IMR-90 (cell line): ENCODE results near the gene LRRC70. TPM values are rescaled to one million over a fixed set of nuclear protein-coding genes. Genes with fewer than 3 reads are reported as not detected.

Source experiments
- ATAC-seq: fragments of 200-7000 bp; cut with Tn5 transposase; 2 replicates; pipeline ENCODE4 v1.9.1; 2020; ENCODE audit warnings: low read depth, mild to moderate bottlenecking, moderate library complexity
- BruUV-seq: library from RNA; stranded (reverse); fragments of 400-500 nt; replicated peaks from 2 replicates; lab custom pipeline; 2021; lab: Mats Ljungman, UMichigan
- CTCF ChIA-PET: fragments of 300-600 bp; formaldehyde crosslinking; extraction: SDS; loops from one replicate; lab custom pipeline; 2021; ENCODE audit warnings: antibody characterized with exemption; lab: Yijun Ruan, JAX
- POLR2A ChIA-PET: fragments of 300-600 bp; sonication (Branson Sonifier 250); formaldehyde crosslinking; loops from one replicate; lab custom pipeline; 2022; ENCODE audit warnings: antibody characterized with exemption; ENCODE audit not compliant: unreplicated experiment; lab: Charles Lee
- DNase-seq: peaks from one replicate; pipeline ENCODE4 v3.0.0; 2013
- H2AFZ ChIP-seq: replicated peaks from 2 replicates; pipeline ENCODE3; 2013; ENCODE audit warnings: low read length, mild to moderate bottlenecking; ENCODE audit not compliant: poor library complexity
- H2AK5ac ChIP-seq: 2 replicates; pipeline ENCODE4 v1.6.1; 2013; ENCODE audit warnings: low read depth, low read length, inconsistent platforms
- H2AK9ac ChIP-seq: replicated peaks from 2 replicates; pipeline ENCODE3; 2013; ENCODE audit warnings: mild to moderate bottlenecking, low read depth, low read length, moderate library complexity; ENCODE audit not compliant: poor library complexity
- H2BK120ac ChIP-seq: 2 replicates; pipeline ENCODE4 v1.6.1; 2013; ENCODE audit warnings: low read depth, low read length, inconsistent platforms
- H2BK15ac ChIP-seq: 3 replicates; pipeline ENCODE4 v1.6.1; 2013; ENCODE audit warnings: low read depth, low read length, inconsistent platforms
- H2BK20ac ChIP-seq: 2 replicates; pipeline ENCODE4 v1.6.1; 2013; ENCODE audit warnings: low read depth, mild to moderate bottlenecking, inconsistent platforms, low read length, moderate library complexity
- H2BK5ac ChIP-seq: 2 replicates; pipeline ENCODE4 v1.6.1; 2013; ENCODE audit warnings: mild to moderate bottlenecking, low read depth, low read length, inconsistent platforms; ENCODE audit not compliant: poor library complexity, severe bottlenecking
- H3K14ac ChIP-seq: replicated peaks from 2 replicates; pipeline ENCODE4 v1.6.1; 2013; ENCODE audit warnings: low read depth, low read length, inconsistent platforms
- H3K18ac ChIP-seq: 2 replicates; pipeline ENCODE4 v1.6.1; 2013; ENCODE audit warnings: low read depth, low read length, control low read depth
- H3K23ac ChIP-seq: 2 replicates; pipeline ENCODE4 v1.6.1; 2013; ENCODE audit warnings: low read depth, low read length, inconsistent platforms
- H3K27ac ChIP-seq: 2 replicates; pipeline ENCODE4 v1.5.1; 2013; ENCODE audit warnings: mild to moderate bottlenecking, control low read depth, low read length; ENCODE audit not compliant: insufficient read depth
- H3K27me3 ChIP-seq: 2 replicates; pipeline ENCODE4 v1.6.1; 2013; ENCODE audit warnings: low read length; ENCODE audit not compliant: control insufficient read depth, insufficient read depth
- H3K36me3 ChIP-seq: 2 replicates; pipeline ENCODE4 v1.6.1; 2013; ENCODE audit warnings: low read length, mixed read lengths; ENCODE audit not compliant: control insufficient read depth, insufficient read depth
- H3K4ac ChIP-seq: 2 replicates; pipeline ENCODE4 v1.6.1; 2013; ENCODE audit warnings: low read depth, low read length, inconsistent platforms
- H3K4me1 ChIP-seq: 2 replicates; pipeline ENCODE4 v1.6.1; 2013; ENCODE audit warnings: low read length, mixed read lengths; ENCODE audit not compliant: control insufficient read depth, insufficient read depth
- H3K4me2 ChIP-seq: 2 replicates; pipeline ENCODE4 v1.6.1; 2013; ENCODE audit warnings: low read depth, mild to moderate bottlenecking, control low read depth, low read length, moderate library complexity
- H3K4me3 ChIP-seq: 2 replicates; pipeline ENCODE4 v1.5.1; 2013; ENCODE audit warnings: low read depth, mild to moderate bottlenecking, control low read depth, low read length, moderate library complexity; ENCODE audit not compliant: insufficient read depth
- H3K56ac ChIP-seq: 2 replicates; pipeline ENCODE4 v1.6.1; 2013; ENCODE audit warnings: low read length, inconsistent platforms; ENCODE audit not compliant: insufficient read depth; ENCODE audit errors: extremely low read depth
- H3K79me1 ChIP-seq, 2 experiments: 2 replicates each; pipeline ENCODE4 v1.6.1; 2013; ENCODE audit warnings: low read length in 2 of 2, inconsistent platforms in 1 of 2, low read depth in 1 of 2
- H3K9ac ChIP-seq: 2 replicates; pipeline ENCODE4 v1.6.1; 2013; ENCODE audit warnings: low read depth, low read length, control low read depth
- H3K9me1 ChIP-seq: 2 replicates; pipeline ENCODE4 v1.6.1; 2013; ENCODE audit warnings: low read length, inconsistent platforms; ENCODE audit not compliant: insufficient read depth
- H3K9me3 ChIP-seq: 2 replicates; pipeline ENCODE4 v1.6.1; 2013; ENCODE audit warnings: low read length; ENCODE audit not compliant: control insufficient read depth, insufficient read depth
- H4K20me1 ChIP-seq: 2 replicates; pipeline ENCODE4 v1.6.1; 2013; ENCODE audit warnings: low read length, inconsistent platforms; ENCODE audit not compliant: insufficient read depth
- H4K5ac ChIP-seq: 2 replicates; pipeline ENCODE4 v1.6.1; 2013; ENCODE audit warnings: mild to moderate bottlenecking, low read depth, low read length, control low read depth
- H4K8ac ChIP-seq, 2 experiments: 2 replicates each; pipeline ENCODE4 v1.6.1; 2013; ENCODE audit warnings: low read depth in 2 of 2, low read length in 2 of 2, control low read depth in 1 of 2, inconsistent platforms in 1 of 2
- H4K91ac ChIP-seq: 2 replicates; pipeline ENCODE4 v1.6.1; 2013; ENCODE audit warnings: low read depth, low read length, inconsistent platforms; ENCODE audit not compliant: insufficient read depth
- BHLHE40 ChIP-seq: fragments of 150-350 bp; IDR thresholded peaks from 2 replicates; pipeline ENCODE4 v1.6.1; 2016; ENCODE audit warnings: mild to moderate bottlenecking, low read depth, low read length
- CTCF ChIP-seq: conservative IDR thresholded peaks from 2 replicates; pipeline ENCODE4 v1.5.1; 2012; ENCODE audit warnings: mild to moderate bottlenecking, low read depth, low read length, improper control_type of control experiment
- ELK1 ChIP-seq: fragments of 150-350 bp; IDR thresholded peaks from 2 replicates; pipeline ENCODE4 v1.6.1; 2016; ENCODE audit warnings: low read depth, mild to moderate bottlenecking, low read length, moderate library complexity, borderline replicate concordance
- FOS ChIP-seq: fragments of 150-350 bp; IDR thresholded peaks from 2 replicates; pipeline ENCODE4 v1.6.1; 2016; ENCODE audit warnings: low read depth, low read length
- RCOR1 ChIP-seq: IDR thresholded peaks from 2 replicates; pipeline ENCODE4 v1.6.1; 2012; ENCODE audit warnings: mild to moderate bottlenecking, low read length, improper control_type of control experiment; ENCODE audit not compliant: insufficient replicate concordance
- SMC3 ChIP-seq: fragments of 150-350 bp; IDR thresholded peaks from 2 replicates; pipeline ENCODE4 v1.6.1; 2016; ENCODE audit warnings: low read depth, mild to moderate bottlenecking, antibody characterized with exemption, low read length, moderate library complexity
- WGBS, 2 experiments: methylation state at CpG; one replicate each; pipeline versions ENCODE4 v1.1.5 to v1.1.7; 2013; ENCODE audit warnings: missing lambda C conversion rate in 2 of 2; ENCODE audit not compliant: insufficient read length in 1 of 2; ENCODE audit errors: extremely low coverage in 2 of 2; 5-methylcytosine and 5-hydroxymethylcytosine counted together
- dilution Hi-C: fragments of 300-500 bp; cut with HindIII; formaldehyde crosslinking; loops from one replicate; pipeline ENCODE4 v1.14.3; 2018; ENCODE audit warnings: low sequenced_read_pairs; ENCODE audit not compliant: unreplicated experiment
- in situ Hi-C: fragments of 300-500 bp; cut with MboI; formaldehyde crosslinking; loops from 3 replicates; pipeline ENCODE4 v1.14.3; 2019; ENCODE audit warnings: low sequenced_read_pairs, inconsistent platforms, mixed read lengths
- intact Hi-C: fragments of 100-400 bp; cut with micrococcal nuclease; formaldehyde crosslinking; loops from 2 replicates; pipeline ENCODE4 v1.10.0; 2022
- polyA plus RNA-seq, 3 experiments: library from polyadenylated mRNA; depleted of rRNA; stranded (reverse); fragments of >200 nt; gene quantifications; 2 replicates each; pipeline ENCODE4 v1.2.3, GENCODE V29; 2012; ENCODE audit warnings: low replicate concordance in 1 of 3
- total RNA-seq: library from RNA; depleted of rRNA; stranded (reverse); fragments of >200 nt; gene quantifications from 2 replicates; pipeline ENCODE4 v1.2.3, GENCODE V29; 2012

LRRC70 gene
- total and polyA plus RNA-seq, 2 of the 4 experiments (the other 2 are of a cell fraction), result 0.19 to 0.36 TPM

- WGBS, 2 experiments, result no CpG with 5 or more reads among the region's 1 CpG
- Histone ChIP-seq H3K9me1 (no peaks in the 10 kb centered on the region), H3K56ac (no peak overlapping the region), H3K9me3 (no peaks in the 10 kb centered on the region), H4K91ac (no peak overlapping the region), H4K8ac (no peak overlapping the region), H3K18ac (no peak overlapping the region), H3K23ac (no peak overlapping the region), H4K5ac (no peak overlapping the region), H3K4me3 (no peak overlapping the region), H2BK15ac (no peak overlapping the region), H2AK9ac (no peak overlapping the region), H2AFZ (no peak overlapping the region), H3K9ac (no peak overlapping the region), H2BK20ac (no peak overlapping the region), H3K79me1 (no peaks in the 10 kb centered on the region; a peak in 1 of 4 replicates), H3K4ac (no peak overlapping the region), H3K36me3 (peaks cover 1% of the 10 kb centered on the region; the same call in 1 of the 2 replicates), H2BK120ac (no peak overlapping the region), H2BK5ac (no peak overlapping the region), H3K4me2 (no peak overlapping the region), H4K20me1 (no peaks in the 10 kb centered on the region), H3K14ac (no peak overlapping the region), H3K4me1 (no peaks in the 10 kb centered on the region), H3K27ac (no peak overlapping the region), H3K27me3 (no peaks in the 10 kb centered on the region), H2AK5ac (no peak overlapping the region)
- dilution Hi-C loops, result no loop called here
- TF ChIP-seq SMC3 (no peak), CTCF (no peak), RCOR1 (no peak), ELK1 (no peak), FOS (no peak), BHLHE40 (no peak)
- POLR2A ChIA-PET, result no interaction called here
- no peak for DNase-seq
- no peak for ATAC-seq
- BruUV-seq, result no TSS peak
- intact Hi-C loops, result no loop called here
- in situ Hi-C loops, result no loop called here
- CTCF ChIA-PET, result no interaction called here
Observed at GRCh38 chr5:62575489-62575888, 3.1 kb upstream of the LRRC70 start.
